Measurements from ENCODE around the gene PLXNA4.

- TF ChIP-seq CTCF (IDR thresholded peaks at IDR 0.05) = no peak
- TF ChIP-seq POLR2A (IDR thresholded peaks at IDR 0.05) = no peak
These were observed 120.9 kb downstream of the PLXNA4 start for GRCh38 chr7:132455378-132455777.
